ENCODE measurements around the gene TSPAN13. TPM values are rescaled to one million over a fixed set of nuclear protein-coding genes. Genes with fewer than 3 reads are reported as not detected.
A peak's percentile ranks its signal among the peaks of the same experiment; 100 is the strongest.

Gene TSPAN13
- total and polyA plus RNA-seq, 2 of the 8 experiments (the other 6 are each of a cell fraction or from before 2014, with no cell fraction given): 15.3 to 28.1 TPM

DNA sequence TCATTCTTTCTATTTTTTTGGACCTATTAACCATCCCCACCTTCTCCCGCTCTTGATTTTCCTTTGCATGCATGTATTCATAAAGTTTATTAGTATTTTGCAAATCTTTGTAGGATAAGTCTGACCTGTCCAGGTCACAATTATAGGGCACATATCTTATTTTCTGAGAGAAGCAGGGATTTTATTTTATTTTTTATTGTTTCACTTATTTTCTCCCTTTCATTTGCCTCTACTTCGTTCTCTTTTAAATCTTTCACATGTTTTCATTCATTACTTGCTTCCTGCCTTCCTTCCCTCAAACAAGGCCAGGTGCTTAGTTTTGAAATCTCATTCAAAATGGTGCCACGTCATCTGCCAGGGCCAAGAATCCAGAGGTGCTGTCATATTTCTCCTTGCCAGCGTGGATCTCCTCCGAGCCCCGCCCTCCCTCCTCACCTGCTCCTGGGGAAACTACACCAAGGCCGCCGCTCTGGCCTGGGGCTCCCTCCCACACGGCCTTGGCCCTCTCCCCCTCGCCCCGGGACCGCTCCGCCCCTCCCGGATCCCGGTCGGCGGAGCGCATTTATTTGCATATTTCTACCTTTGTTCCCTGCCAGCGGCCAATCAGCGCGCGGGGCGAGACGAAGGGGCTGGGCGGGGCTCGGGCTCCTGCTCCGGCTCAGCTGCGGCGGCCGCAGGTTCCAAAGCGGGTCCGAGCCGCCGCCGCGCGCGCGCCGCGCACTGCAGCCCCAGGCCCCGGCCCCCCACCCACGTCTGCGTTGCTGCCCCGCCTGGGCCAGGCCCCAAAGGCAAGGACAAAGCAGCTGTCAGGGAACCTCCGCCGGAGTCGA lies at the start of gene TSPAN13 (continued):
- TF ChIP-seq PHF8 (conservative IDR thresholded peaks at IDR 0.05; ENCODE audit: low read depth, low read length) (peak; percentile 66), FOSL1 (IDR thresholded peaks at IDR 0.05; ENCODE audit: insufficient read depth, low read depth, low read length) (no peak), TAF1 (IDR thresholded peaks at IDR 0.05; ENCODE audit: low read depth, low read length) (peak; percentile 46), EP300 (IDR thresholded peaks at IDR 0.05; ENCODE audit: borderline replicate concordance in 1 of 2, low read depth in 2 of 2, low read length in 2 of 2) (no peak), SIN3A (conservative IDR thresholded peaks at IDR 0.05 in 1 of 2, IDR thresholded peaks at IDR 0.05 in 1 of 2; ENCODE audit: low read depth in 1 of 2, low read length in 2 of 2) (peak in 1 of 2 experiments; percentile 40; a peak in 1 of 4 replicates)
- TF ChIP-seq, protein P1, sequence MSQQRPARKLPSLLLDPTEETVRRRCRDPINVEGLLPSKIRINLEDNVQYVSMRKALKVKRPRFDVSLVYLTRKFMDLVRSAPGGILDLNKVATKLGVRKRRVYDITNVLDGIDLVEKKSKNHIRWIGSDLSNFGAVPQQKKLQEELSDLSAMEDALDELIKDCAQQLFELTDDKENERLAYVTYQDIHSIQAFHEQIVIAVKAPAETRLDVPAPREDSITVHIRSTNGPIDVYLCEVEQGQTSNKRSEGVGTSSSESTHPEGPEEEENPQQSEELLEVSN (IDR thresholded peaks at IDR 0.05): no peak
